Esophagus muscularis mucosa (tissue), 4 donors: ENCODE data around the gene DAPP1.

Experiments
- EP300 ChIP-seq: sonication (generic); formaldehyde crosslinking; IDR thresholded peaks from one replicate; pipeline ENCODE4 v1.6.1; 2017; ENCODE audit warnings: antibody characterized with exemption
- POLR2A ChIP-seq: fragments of 450-650 bp; IDR thresholded peaks from one replicate; pipeline ENCODE4 v1.6.1; 2017; ENCODE audit warnings: antibody characterized with exemption, moderate library complexity, mild to moderate bottlenecking, low read depth
- POLR2AphosphoS5 ChIP-seq, 2 donors: sonication (generic); formaldehyde crosslinking; IDR thresholded peaks; one replicate each; pipeline ENCODE4 v1.6.1; 2017; ENCODE audit warnings: antibody characterized with exemption in 2 of 2
- TF ChIP-seq, protein P1 (sequence below), 3 experiments: fragments of 200-600 bp in 2 of 3; fragments of 450-650 bp in 1 of 3; sonication (generic) in 2 of 3; IDR thresholded peaks; one replicate each; pipeline ENCODE4 v1.5.1; 2017 to 2019; ENCODE audit warnings: antibody characterized with exemption in 3 of 3, mild to moderate bottlenecking in 2 of 3, moderate library complexity in 1 of 3

DNA sequence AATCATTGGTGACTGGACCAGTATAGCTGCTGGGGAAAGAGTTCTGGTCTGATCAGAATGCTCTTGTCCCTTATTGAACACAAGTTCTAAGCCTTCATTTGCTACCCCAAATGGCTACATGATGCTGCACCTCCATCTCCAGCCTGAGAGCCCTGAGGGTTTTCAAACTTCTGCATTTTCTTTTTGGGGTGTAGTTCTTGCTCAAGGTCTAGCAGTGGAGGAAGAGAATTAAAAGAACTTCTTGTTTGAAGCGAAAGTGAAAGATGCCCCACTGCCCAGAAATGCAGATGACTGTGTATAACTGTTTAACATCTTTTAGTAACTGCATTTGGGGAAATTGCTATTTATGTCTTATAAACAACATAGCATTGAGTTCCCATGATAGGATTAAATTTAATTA lies 39.1 kb downstream of the DAPP1 start:
- TF ChIP-seq EP300 (no peak), POLR2AphosphoS5 (IDR thresholded peaks at IDR 0.05) (no peak), POLR2A (no peak)
- TF ChIP-seq, protein P1, sequence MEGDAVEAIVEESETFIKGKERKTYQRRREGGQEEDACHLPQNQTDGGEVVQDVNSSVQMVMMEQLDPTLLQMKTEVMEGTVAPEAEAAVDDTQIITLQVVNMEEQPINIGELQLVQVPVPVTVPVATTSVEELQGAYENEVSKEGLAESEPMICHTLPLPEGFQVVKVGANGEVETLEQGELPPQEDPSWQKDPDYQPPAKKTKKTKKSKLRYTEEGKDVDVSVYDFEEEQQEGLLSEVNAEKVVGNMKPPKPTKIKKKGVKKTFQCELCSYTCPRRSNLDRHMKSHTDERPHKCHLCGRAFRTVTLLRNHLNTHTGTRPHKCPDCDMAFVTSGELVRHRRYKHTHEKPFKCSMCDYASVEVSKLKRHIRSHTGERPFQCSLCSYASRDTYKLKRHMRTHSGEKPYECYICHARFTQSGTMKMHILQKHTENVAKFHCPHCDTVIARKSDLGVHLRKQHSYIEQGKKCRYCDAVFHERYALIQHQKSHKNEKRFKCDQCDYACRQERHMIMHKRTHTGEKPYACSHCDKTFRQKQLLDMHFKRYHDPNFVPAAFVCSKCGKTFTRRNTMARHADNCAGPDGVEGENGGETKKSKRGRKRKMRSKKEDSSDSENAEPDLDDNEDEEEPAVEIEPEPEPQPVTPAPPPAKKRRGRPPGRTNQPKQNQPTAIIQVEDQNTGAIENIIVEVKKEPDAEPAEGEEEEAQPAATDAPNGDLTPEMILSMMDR (IDR thresholded peaks at IDR 0.05): no peak
